Adrenal gland (tissue), 12 donors: Measurements from ENCODE around the gene FOXO3. TPM values are rescaled to one million over a fixed set of nuclear protein-coding genes. Genes with fewer than 3 reads are reported as not detected.

Source experiments
- DNase-seq, 7 donors: peaks; one replicate each; pipeline ENCODE4 v3.0.0-alpha.2; 2019 to 2020
- H3K27ac ChIP-seq, 5 donors: fragments of 200-600 bp; sonication (generic) in 4 of 5; 1 replicate in 3 of 5; 2 replicates in 2 of 5; pipeline versions ENCODE4 v1.5.1 to v1.8.0; 2016 to 2020; ENCODE audit warnings: mild to moderate bottlenecking in 1 of 5
- H3K27me3 ChIP-seq: fragments of 200-600 bp; 2 replicates; pipeline ENCODE4 v1.8.0; 2021
- H3K36me3 ChIP-seq, 2 donors: fragments of 200-600 bp; replicated peaks in 1 of 2; 1 replicate in 1 of 2; 2 replicates in 1 of 2; pipeline versions ENCODE4 v1.5.1 to v1.8.0; 2018 to 2022
- H3K4me1 ChIP-seq, 2 donors: fragments of 200-600 bp; replicated peaks in 1 of 2; 1 replicate in 1 of 2; 2 replicates in 1 of 2; pipeline versions ENCODE4 v1.5.1 to v1.8.0; 2018 to 2021
- H3K4me3 ChIP-seq, 4 donors: fragments of 200-600 bp; sonication (generic) in 3 of 4; one replicate each; pipeline ENCODE4 v1.5.1; 2016 to 2018
- H3K9me3 ChIP-seq, 3 donors: fragments of 200-600 bp; sonication (generic) in 1 of 3; replicated peaks in 1 of 3; 1 replicate in 2 of 3; 2 replicates in 1 of 3; pipeline versions ENCODE4 v1.5.1 to v1.8.0; 2016 to 2021
- POLR2A ChIP-seq, 2 donors: fragments of 450-650 bp; IDR thresholded peaks; one replicate each; pipeline ENCODE4 v1.6.1; 2017; ENCODE audit warnings: antibody characterized with exemption in 2 of 2, mild to moderate bottlenecking in 2 of 2, moderate library complexity in 1 of 2
- WGBS, 4 donors: extraction: QIAGEN DNeasy Blood & Tissue Kit in 2 of 4; methylation state at CpG; one replicate each; pipeline versions ENCODE4 v1.1.5 to v1.1.7; 2013 to 2017; 5-methylcytosine and 5-hydroxymethylcytosine counted together
- intact Hi-C, 2 donors: fragments of 100-400 bp; cut with DNase I; formaldehyde crosslinking; loops; one replicate each; pipeline versions ENCODE4 v1.14.1 to v1.15.0; 2022 to 2023
- polyA plus RNA-seq, 3 donors: library from polyadenylated mRNA; stranded (reverse); fragments of 200-250 nt in 2 of 3; fragments of 350-450 nt in 1 of 3; fragmentation: Illumina TruSeq in 1 of 3; extraction: RNeasy Lipid Tissue Mini Kit (QIAGEN cat#74804) in 1 of 3; gene quantifications; one replicate each; pipeline ENCODE4 v1.2.3, GENCODE V29; 2013 to 2014
- total RNA-seq, 9 donors: library from RNA; depleted of rRNA in 4 of 9; stranded (reverse); fragments of >200 nt in 4 of 9; fragments of 120-200 nt in 1 of 9; fragmentation: NEBNext Ultra II Directional in 1 of 9; extraction: Animal tissue kit (Norgen Biotek cat#: 25700) in 1 of 9; gene quantifications; one replicate each; pipeline versions ENCODE4 v1.1.0 to v1.2.4, GENCODE V29; 2013 to 2023
- TF ChIP-seq, protein P1 (sequence below), 6 experiments: fragments of 450-650 bp in 4 of 6; fragments of 200-600 bp in 2 of 6; sonication (generic) in 1 of 6; IDR thresholded peaks; 1 replicate in 5 of 6; 2 replicates in 1 of 6; pipeline versions ENCODE4 v1.5.1 to v1.8.0; 2016 to 2021; ENCODE audit warnings: antibody characterized with exemption in 6 of 6, mild to moderate bottlenecking in 2 of 6, moderate library complexity in 1 of 6
- donor health status: healthy with polysubstance abuse.
- donor health status: Bipolar disorder and iron deficiency.
- donor health status: DM: yes; HTN: yes; CAD: no.
- donor health status: DM: no; HTN: no; CAD: no.
- donor health status: DM: no; HTN: no; CAD: no.
- donor health status: DM: yes; HTN: yes; CAD: no.

FOXO3 gene
- total and polyA plus RNA-seq, 12 donors = 8.3 to 38.7 (median 23.4) TPM

GRCh38 chr6:108549741-108550140 is 11.0 kb upstream of the FOXO3 start:
- WGBS, 4 donors = 72 to 83% (median 78%) methylated on average over 3 of the region's 3 CpGs
- no peak overlapping the region for H3K27ac ChIP-seq
- H3K4me1 ChIP-seq = no peaks in the 10 kb centered on the region
- H3K9me3 ChIP-seq = no peaks in the 10 kb centered on the region
- no peaks in the 10 kb centered on the region for H3K36me3 ChIP-seq
- no peak overlapping the region for H3K4me3 ChIP-seq
- no peak for DNase-seq
- intact Hi-C loops = loop anchor here in 1 of 2 donors (5.0 to 10.0 kb wide), 4 partner anchors 235 to 525 kb away; no protein-coding TSS in a partner anchor
- TF ChIP-seq POLR2A (IDR thresholded peaks at IDR 0.05) = no peak
- TF ChIP-seq, protein P1, sequence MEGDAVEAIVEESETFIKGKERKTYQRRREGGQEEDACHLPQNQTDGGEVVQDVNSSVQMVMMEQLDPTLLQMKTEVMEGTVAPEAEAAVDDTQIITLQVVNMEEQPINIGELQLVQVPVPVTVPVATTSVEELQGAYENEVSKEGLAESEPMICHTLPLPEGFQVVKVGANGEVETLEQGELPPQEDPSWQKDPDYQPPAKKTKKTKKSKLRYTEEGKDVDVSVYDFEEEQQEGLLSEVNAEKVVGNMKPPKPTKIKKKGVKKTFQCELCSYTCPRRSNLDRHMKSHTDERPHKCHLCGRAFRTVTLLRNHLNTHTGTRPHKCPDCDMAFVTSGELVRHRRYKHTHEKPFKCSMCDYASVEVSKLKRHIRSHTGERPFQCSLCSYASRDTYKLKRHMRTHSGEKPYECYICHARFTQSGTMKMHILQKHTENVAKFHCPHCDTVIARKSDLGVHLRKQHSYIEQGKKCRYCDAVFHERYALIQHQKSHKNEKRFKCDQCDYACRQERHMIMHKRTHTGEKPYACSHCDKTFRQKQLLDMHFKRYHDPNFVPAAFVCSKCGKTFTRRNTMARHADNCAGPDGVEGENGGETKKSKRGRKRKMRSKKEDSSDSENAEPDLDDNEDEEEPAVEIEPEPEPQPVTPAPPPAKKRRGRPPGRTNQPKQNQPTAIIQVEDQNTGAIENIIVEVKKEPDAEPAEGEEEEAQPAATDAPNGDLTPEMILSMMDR (IDR thresholded peaks at IDR 0.05) = no peak
- H3K27me3 ChIP-seq = no peaks in the 10 kb centered on the region

DNA sequence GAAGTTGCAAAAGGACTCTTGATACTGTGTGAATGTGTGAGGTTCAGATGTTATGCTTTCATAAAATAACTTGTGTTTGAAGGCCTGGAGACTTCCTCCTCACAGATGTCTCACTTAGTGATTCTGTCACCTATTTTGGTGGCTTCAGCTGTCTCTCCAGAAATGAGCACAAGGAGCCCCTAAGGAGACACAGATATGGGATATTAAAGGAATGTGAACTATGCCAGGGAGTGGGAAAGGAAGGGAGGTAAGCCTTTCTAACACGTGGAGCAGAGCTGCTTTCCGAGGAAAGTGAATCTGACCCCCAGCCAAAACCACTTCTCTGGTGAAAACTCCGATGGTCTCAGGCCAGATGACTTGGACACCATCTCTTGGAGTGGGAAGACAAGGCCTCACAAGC is 10.5 kb upstream of the FOXO3 start:
- 72 to 86% (median 81%) methylated on average over 3 of the region's 3 CpGs for WGBS, 4 donors
- intact Hi-C loops = no loop called here
- Histone ChIP-seq H3K27me3 (no peaks in the 10 kb centered on the region), H3K36me3 (no peaks in the 10 kb centered on the region), H3K9me3 (no peaks in the 10 kb centered on the region), H3K4me3 (no peak overlapping the region), H3K27ac (no peak overlapping the region), H3K4me1 (no peaks in the 10 kb centered on the region)
- DNase-seq = no peak
- TF ChIP-seq, protein P1 (IDR thresholded peaks at IDR 0.05) = no peak
- no peak for TF ChIP-seq POLR2A (IDR thresholded peaks at IDR 0.05)

- Histone ChIP-seq H3K4me3 (no peak overlapping the region), H3K27me3 (no peaks in the 10 kb centered on the region), H3K27ac (no peak overlapping the region), H3K36me3 (no peaks in the 10 kb centered on the region), H3K4me1 (peaks cover 6 to 8% of the 10 kb centered on the region in 2 donors), H3K9me3 (no peaks in the 10 kb centered on the region)
- WGBS, 4 donors = 85 to 89% (median 88%) methylated on average over 7 of the region's 7 CpGs
- TF ChIP-seq, protein P1 (IDR thresholded peaks at IDR 0.05) = no peak
- no peak for TF ChIP-seq POLR2A (IDR thresholded peaks at IDR 0.05)
- intact Hi-C loops = loop anchor here in 1 of 2 donors (5.0 kb wide), 1 partner anchor 517 kb away; no protein-coding TSS in a partner anchor
- no peak for DNase-seq
These were observed 5.2 kb upstream of the FOXO3 start for GRCh38 chr6:108555399-108556052.

DNA sequence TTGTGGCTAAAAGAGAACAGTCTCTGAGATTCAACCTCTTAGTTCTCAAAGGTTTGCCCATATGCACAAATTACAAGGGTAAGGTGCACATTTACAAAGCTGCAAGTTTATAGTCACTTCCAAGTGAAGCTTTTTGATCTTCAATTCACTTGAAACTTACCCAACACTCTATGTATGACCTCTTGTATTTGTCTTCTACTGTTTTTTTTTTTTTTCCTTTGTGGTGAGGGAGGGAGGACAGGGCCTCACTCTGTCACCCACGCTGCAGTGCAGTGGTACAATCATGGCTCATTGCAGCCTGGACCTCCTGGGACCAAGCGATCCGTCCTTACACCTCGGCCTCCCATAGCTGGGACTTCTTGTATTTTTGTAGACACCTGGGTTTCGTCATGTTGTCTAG is 4.5 kb upstream of the FOXO3 start:
- Histone ChIP-seq H3K4me1 (peaks cover 6 to 8% of the 10 kb centered on the region in 2 donors), H3K4me3 (no peak overlapping the region), H3K27me3 (no peaks in the 10 kb centered on the region), H3K9me3 (no peaks in the 10 kb centered on the region), H3K27ac (no peak overlapping the region), H3K36me3 (no peaks in the 10 kb centered on the region)
- intact Hi-C loops = loop anchor here in 1 of 2 donors (5.0 kb wide), 1 partner anchor 516 kb away; no protein-coding TSS in a partner anchor
- no peak for TF ChIP-seq POLR2A (IDR thresholded peaks at IDR 0.05)
- TF ChIP-seq, protein P1 (IDR thresholded peaks at IDR 0.05) = no peak
- 96 to 100% (median 99%) methylated on average over 5 of the region's 5 CpGs for WGBS, 4 donors
- no peak for DNase-seq
